NCI-H1417 (cell line): ENCODE data around the gene IPMK.
"Not testable (repeated sequence)": the region's sequence is repeated elsewhere in the genome, so short reads cannot be mapped to it uniquely, and the experiment has no call there.

ENCODE experiments used
- DNase-seq, 3 experiments: peaks; one replicate each; lab custom pipeline; 2025; lab: John Stamatoyannopoulos, UW

The IPMK gene

GRCh38 chr10:58220769-58221451 lies 46.8 kb downstream of the IPMK start:
- no peak for DNase-seq

DNA sequence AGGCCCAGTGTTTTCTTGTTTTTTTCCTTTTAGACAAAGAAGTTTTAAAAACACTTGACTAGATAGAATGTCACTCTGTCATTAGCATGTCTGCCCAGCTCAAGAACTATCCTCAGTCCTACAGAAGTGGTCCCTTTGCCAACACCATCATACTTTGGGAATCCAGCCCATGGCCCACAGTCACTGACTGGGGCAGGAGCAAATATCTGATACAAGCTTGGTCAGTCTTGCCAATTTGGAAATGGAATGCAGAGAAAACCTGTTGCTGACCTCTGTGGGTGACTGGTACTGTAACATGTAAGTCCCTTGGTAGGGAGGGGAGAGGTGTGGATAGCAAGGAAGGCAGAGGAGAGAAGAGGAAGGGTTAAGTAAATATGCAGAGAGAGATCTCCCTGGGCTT lies 47.8 kb downstream of the IPMK start:
- no peak for DNase-seq

DNA sequence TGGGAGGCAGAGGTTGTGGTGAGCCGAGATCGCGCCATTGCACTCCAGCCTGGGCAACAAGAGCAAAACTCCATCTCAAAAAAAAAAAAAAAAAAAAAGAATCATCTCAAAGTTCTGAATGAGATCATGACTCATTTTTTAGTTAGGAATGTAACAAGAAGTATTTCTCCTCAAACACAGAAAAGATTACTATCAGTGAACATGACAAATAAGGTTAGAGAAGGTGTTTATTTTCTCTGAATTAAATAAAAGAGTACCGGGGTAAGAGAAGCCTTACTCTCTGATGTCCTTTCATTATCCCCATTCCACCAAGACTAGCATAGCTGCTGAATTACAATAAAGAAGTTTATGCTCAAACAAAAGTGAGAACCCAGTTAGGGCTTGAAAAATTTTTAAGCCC lies 50.1 kb downstream of the IPMK start:
- no peak for DNase-seq

DNA sequence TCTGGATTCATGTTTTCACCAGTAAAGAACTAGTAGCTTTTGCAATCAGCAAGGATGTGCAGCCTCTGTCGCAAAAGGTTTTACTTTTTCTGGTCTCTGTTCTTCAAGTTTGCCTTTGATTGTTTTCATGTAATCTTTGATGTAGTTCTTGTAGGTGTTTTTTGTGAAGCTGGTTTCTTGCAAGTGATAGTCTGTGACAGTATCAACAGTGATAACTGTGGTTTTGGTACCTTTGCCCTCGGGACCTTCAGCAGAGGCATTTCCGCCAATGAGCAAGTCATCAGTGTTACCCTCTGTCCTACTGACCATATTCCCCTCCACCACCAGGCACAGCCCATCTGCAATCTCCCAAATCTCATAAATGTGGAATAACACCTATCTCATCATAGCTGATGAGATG lies 55.1 kb downstream of the IPMK start:
- DNase-seq: no peak

DNA sequence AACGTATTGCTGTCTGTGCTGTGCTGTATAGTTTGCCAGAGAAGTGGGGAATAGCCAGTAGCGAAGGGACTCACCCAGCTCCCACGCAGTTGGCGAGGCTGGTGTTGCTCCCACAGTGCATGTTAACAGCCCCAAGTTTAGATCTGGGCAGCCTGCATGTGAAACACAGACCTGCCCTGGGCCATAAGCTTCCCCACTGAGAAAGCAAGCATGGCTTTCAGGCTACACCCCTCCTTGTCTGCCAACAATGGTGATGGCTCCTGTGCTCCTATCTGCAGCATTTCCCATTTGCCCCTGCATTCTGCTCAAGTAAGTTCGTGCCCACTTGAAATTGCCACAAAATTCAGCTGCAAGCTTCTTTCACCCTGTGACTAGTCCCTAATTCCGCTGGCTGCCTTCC lies 57.5 kb downstream of the IPMK start:
- DNase-seq: no peak

- no peak for DNase-seq
Observed at GRCh38 chr10:58209669-58210068, 58.0 kb downstream of the IPMK start.

DNA sequence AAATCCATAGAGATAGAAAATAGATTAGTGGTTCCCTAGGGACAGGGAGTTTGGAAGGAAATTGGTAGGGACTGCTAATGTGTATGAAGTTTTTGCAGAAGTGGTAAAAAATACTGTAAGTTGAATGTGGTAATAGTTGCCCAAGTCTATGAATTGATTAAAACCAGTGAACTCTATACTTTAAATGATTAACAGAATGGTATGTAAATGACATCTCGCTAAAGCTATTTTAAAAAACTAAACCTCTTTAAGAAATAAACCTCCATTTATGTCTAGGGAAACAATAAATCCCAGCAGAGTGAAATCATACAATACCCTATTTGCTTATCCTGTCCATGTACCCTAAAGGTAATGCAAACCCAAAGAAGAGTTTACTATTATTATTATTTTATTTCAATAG lies 61.4 kb downstream of the IPMK start:
- DNase-seq: no peak

DNA sequence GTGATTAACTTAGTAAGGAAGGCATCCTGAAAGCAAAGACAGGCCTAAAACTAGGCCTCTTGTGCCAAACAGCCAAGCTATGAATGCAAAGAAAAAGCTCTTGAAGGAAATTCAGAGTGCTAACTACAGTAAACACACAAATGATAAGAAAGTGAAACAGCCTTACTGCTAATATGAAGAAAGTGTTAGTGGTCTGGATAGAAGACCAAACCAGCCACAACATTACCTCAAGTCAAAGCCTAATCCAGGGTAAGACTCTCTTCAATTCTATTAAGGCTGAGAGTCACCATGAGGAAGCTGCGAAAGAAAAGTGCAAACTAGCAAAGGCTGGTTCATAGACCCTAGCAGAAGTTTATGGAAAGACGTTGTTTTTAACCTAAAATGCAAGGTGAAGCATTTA lies 66.0 kb downstream of the IPMK start:
- no peak for DNase-seq

GRCh38 chr10:58189269-58189668 lies 78.4 kb downstream of the IPMK start:
- no peak for DNase-seq

DNA sequence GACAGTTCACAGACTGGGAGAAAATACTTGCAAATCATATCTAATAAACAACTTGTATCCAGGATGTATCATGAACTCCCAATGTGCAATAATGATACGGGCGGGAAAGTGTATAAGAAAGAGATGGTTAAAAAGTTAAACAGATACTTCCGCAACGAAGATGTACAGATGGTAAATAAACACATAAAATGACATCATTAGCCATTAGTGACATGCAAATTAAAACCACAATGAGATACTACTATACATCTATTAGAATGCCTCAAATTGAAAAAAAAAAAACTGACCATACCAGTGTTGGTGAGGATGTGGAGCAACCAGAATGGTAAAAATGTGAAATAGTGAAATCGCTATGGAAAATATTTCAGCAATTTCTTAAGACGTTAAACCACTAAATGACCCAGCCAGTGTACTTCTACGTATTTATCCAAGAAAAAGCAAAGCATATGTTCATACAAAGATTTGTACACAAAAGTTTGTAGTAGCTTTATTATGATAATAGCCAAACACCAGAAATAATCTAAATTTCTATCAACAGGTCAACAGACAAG lies 83.5 kb downstream of the IPMK start:
- no peak for DNase-seq

DNA sequence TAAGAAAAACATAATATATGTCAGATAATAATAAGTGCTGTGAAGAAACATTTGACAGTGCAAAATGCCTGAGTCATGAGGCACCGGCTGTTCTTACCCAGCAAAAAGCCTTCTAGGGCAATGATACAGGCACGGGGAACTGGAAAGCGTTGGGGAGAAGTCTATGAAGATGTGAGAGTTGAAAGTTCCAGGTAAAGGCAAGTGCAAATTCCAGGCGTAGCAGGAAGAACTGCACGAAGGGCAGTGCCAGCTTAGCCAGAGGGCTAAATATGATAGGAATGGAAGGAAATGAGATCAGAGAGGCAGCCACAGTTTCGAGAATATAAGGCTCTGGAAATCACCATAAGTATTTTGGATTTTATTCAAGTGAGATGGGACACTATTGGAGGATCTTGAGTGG lies 87.0 kb downstream of the IPMK start:
- no peak for DNase-seq

DNA sequence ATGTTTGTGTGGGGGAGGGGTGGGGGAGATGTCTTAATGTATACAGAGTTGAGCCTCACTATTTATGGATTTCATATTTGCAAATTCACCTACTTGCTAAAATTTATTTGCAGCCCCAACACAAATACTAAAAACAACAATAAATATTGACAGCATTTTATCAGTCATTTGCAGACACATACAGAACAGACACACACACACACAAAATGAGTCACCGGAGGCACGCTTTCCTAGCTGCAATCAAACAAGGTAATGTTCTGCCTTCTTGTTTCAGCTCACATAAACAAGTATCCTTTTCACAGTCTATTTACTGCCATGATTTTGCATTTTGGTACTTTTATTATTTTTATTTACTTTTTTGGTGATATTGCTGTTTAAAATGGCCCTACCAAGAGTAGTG lies 88.5 kb downstream of the IPMK start:
- DNase-seq: no peak

DNA sequence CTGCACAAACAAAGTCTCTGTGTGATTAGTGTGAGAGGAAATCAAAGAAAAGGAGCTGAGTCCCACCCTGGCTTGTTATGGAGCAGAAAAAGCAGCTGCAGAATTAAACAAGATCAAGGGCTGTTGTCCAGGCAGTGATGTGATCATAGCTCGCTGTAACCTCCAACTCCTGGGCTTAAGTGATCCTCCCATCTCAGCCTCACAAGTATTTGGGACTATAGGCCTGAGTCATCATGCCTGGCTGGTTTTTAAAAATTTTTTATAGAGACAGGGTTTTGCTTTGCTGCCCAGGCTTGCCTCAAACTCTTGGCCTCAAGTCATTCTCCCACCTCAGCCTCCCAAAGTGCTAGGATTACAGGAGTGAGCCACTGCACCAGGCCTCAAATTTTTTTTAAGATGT lies 88.9 kb downstream of the IPMK start:
- DNase-seq: no peak

GRCh38 chr10:58177362-58177947 lies 90.2 kb downstream of the IPMK start:
- peak in 2 of 3 experiments; percentile 1 to 29 for DNase-seq

DNA sequence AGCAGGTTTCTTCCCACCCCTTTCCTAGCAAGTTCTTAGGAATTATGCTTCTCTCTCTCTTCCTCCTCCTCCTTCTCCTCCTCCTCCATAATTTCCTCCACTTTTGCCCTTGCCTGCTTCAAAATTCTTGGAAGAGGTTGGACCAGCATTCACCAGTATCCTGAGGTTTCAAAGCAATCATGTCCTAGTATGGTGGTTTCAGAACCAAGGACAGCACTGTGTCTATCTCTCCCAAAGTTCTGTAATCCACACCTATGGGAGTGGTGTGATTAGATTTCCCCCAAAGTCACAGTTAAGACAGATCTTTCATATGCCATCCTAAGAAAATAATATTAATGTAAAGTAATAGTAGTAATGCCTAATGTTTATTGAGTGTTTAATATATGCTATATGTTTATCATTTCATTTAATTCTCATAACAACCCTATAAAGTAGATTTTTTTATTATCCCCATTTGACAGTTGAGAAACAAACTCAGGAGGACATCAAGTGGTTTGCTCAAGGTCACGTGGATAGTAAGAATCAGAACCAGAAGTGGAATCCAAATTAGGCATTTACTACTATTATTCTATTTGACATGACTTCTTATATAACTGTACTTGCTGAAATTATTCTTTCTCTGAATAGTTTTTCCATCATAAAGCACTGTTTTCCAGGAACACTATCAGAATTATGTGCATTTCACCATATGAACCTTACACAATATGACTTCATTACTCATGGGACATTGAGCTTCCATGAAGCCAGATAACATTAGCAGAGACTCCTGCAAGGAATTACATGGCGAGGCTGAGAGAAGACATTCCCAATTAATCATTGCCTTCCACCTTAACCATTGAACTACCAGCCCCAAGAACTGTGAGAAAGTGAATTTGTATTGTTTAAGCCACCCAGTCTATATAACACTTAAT lies 91.4 kb downstream of the IPMK start:
- DNase-seq: no peak

GRCh38 chr10:58174831-58175230 lies 92.9 kb downstream of the IPMK start:
- DNase-seq: peak in 1 of 3 experiments; percentile 4

- DNase-seq: no peak
Observed at GRCh38 chr10:58173391-58173790, 94.3 kb downstream of the IPMK start.

DNA sequence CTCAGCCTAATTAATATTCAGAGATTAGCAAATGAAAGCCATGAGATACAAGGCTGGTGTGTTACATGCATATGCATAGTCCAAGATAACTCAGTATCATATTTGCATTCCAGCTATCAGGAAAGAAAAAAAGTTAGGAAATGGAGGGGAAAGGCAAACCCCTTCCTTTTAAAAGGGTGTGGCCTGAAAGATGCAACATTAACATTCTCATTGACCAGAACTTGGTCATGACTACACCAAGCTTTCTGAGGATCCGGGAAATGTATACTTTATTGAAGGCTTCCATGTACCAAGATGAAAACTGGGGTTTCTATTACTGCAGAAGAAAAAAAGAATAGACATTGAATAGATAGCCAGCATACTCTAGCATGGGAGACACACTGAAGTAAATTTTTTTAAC lies 96.5 kb downstream of the IPMK start:
- no peak for DNase-seq

- DNase-seq: no peak
Observed at GRCh38 chr10:58164517-58164916, 103.2 kb downstream of the IPMK start.

- no peak for DNase-seq
Observed at GRCh38 chr10:58158806-58159205, 108.9 kb downstream of the IPMK start.

GRCh38 chr10:58157076-58157766 lies 110.5 kb downstream of the IPMK start:
- DNase-seq: no peak

DNA sequence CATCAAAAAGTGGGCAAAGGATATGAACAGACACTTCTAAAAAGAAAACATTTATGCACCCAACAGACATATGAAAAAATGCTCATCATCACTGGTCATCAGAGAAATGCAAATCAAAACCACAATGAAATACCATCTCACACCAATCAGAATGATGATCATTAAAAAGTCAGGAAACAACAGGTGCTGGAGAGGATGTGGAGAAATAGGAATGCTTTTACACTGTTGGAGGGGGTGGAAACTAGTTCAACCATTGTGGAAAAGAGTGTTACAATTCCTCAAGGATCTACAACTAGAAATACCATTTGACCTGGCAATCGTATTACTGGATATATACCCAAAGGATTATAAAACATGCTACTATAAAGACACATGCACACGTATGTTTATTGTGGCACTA lies 111.8 kb downstream of the IPMK start:
- not testable (repeated sequence) for DNase-seq
